GOT3 (cell line): ENCODE data around the gene ABHD11.
"Not testable (repeated sequence)": the region's sequence is repeated elsewhere in the genome, so short reads cannot be mapped to it uniquely, and the experiment has no call there.

Experiments
- DNase-seq: peaks from one replicate; lab custom pipeline; 2025; ENCODE audit warnings: mixed read lengths; lab: John Stamatoyannopoulos, UW

ABHD11 gene

DNA sequence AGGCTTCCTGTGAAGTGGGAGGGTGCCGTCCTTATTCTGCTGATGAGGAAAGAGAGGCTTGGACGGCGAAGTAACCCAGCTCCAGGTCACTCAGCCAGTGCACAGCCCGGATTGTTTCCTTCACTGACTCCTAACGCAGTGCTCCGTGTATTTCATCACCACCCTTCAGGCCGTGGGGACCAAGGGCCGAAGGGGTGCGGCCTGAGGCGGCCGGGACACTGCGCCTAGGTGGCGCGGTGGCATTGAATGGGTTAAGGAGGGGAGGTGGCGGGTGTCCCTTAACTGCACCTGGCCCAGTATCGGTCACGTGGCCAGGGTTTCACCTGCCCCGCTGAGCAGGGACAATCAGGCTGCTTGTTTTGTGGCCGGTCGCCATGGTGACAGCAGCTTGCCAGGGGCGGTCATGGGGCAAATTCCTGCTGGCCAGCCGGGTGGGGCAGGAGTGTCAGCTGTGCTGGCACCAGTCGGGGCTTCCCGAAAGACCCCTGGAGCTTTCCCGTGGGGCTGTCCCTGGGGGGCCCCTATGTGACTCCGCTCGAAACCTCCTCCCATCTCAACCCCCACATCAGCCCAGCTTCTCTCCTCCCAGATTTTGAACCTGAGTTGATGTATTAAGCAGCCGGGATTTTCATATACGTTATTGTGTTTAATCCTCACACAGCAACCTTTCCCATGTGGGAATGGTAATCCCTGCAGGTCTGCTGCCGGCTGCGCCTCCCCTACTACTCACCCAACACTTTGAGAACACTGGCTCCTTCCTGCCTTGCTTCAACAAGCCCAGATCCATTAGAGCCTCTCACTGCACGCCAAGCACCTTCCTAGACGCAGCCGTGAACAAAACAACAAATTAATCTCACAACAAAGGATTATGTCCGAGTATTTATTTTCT lies 4.4 kb upstream of the ABHD11 start:
- DNase-seq = no peak

GRCh38 chr7:73742338-73742752 lies 3.7 kb upstream of the ABHD11 start:
- no peak for DNase-seq

DNA sequence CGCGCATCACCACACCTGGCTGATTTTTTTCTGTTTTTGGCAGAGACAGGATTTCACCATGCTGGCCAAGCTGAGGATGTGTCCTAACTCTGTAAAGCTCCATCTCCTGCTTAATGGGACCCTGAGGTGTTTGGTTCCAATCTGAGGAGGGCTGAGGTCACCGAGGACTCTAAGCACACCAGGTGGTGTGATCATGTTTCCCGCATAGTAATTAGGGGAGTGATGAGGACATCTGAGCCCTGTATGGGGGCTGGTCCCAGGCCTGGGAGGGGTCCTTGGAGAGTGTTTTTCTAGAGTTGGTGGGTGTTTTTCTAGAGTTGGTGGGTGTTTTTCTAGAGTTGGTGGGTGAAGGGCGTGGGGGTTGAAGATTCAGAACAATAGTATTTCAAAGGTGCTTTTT lies 3.0 kb upstream of the ABHD11 start:
- DNase-seq = no peak

DNA sequence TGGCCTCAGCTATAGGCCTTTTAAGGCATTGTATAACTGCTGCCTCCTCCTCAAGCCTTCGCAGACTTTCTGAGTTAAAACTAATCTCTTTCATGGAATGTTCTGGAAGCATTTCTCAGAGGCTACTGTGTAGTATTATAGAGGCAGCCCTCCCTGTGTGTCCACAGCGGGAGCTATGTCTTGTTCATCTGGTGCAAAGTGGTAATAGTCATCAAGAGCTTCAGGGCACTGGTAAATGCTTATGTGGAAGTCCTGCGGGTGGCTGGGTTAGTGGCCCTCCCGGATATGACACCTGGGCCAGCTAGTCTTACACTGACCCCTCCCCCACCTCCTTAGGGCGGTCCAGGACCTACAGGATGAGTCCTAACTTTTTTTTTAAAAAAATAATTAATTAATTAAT lies 2.2 kb upstream of the ABHD11 start:
- DNase-seq = no peak

GRCh38 chr7:73740212-73740611 lies 1.6 kb upstream of the ABHD11 start:
- DNase-seq = no peak

GRCh38 chr7:73739387-73739767 lies 775 bp upstream of the ABHD11 start:
- DNase-seq = no peak

GRCh38 chr7:73738220-73738611 lies 386 bp downstream of the ABHD11 start:
- no peak for DNase-seq

DNA sequence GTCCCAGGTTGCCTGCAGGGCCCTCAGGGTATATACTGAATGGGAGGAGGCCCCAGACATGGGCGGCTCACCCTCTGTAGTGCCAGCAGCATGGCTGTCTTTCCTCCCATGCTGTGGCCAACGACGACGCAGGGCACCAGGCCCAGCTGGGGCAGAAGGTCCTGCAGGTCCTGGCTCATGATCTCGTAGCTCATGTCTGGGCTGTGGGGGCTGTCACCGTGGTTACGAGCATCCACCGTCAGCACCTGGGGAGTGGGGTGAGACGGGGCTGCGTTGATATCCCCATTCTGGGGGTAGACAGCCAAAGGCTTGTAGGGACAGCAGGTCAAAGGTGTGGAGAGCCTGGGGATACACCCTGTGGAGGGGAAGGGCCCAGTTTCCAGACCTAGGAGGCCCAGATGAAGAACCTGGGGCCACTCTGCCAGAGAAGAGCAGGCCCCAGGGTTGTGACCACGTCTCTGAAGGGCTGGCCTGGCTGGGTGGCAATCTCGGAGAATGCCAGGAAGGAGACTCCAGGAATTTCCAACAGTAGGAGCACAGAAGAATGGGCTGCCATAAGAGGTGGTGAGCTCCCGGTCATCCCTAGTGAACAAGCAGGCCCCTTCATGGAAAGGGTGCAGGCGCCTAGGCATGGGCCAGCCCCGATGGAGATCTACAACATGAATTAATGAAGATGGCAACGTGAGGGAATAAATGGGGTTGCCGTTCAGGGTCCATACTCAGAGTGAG lies 947 bp downstream of the ABHD11 start:
- no peak for DNase-seq

DNA sequence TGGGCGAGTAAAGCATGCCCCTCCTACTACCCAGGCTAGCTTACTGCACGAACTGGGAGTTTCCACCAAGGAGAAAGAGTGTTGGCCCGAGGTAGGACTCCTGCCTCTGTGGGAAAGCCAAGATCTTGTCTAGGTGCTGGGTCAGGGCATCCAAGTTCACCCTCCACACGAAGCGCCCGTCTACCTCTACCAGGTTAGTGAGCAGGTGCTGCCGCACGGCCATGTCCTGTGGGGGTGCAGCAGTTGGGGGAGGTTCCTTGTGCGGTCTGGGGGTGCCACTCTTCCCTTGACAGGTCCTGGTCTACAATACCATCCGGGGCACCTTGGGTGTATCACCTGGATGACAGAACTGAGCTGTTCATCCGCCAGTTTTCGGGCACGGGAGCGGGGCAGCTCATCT lies 1.7 kb downstream of the ABHD11 start:
- DNase-seq = no peak

GRCh38 chr7:73735528-73735905 lies 3.1 kb downstream of the ABHD11 start:
- DNase-seq = no peak

- peak; percentile 43 for DNase-seq
These were observed 3.7 kb downstream of the ABHD11 start for GRCh38 chr7:73734619-73735527.

- DNase-seq = no peak
These were observed 6.2 kb downstream of the ABHD11 start for GRCh38 chr7:73732397-73732796.

- DNase-seq = no peak
These were observed 8.1 kb downstream of the ABHD11 start for GRCh38 chr7:73730485-73730884.

GRCh38 chr7:73728551-73728950 lies 10.1 kb downstream of the ABHD11 start:
- DNase-seq = no peak

DNA sequence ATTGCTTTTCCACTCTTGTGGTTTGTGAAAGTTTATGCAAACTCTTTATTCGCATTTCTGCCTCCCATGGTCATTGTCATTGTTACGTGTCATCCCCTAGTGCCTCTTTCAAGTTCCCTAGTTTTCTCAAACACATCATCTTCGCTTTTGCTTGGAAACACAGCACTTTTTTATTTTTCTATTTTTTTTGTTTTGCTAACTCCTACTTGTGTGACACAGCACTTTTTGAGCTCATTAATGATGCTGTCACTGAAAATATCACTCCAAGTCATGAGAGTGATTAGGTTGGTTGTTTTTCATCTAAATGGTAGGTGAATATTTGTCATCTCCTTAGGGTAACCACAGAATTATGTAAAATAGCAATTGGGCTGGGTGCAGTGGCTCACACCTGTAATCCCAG lies 10.7 kb downstream of the ABHD11 start:
- no peak for DNase-seq

DNA sequence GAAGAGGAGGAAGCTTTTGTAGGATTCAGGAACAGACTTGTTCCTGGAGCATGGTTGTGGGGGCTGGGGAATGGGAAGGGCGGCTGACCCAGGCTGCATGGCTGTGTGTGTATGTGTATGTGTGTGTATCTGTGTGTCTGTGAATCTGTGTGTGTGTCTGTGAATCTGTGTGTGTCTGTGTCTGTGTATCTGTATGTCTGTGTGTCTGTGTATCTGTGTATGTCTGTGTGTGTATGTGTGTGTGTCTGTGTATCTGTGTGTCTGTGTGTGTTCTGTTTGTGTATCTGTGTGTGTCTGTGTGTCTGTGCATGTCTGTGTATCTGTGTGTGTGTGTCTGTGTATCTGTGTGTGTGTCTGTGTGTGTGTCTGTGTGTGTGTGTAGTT lies 12.5 kb downstream of the ABHD11 start:
- no peak for DNase-seq

DNA sequence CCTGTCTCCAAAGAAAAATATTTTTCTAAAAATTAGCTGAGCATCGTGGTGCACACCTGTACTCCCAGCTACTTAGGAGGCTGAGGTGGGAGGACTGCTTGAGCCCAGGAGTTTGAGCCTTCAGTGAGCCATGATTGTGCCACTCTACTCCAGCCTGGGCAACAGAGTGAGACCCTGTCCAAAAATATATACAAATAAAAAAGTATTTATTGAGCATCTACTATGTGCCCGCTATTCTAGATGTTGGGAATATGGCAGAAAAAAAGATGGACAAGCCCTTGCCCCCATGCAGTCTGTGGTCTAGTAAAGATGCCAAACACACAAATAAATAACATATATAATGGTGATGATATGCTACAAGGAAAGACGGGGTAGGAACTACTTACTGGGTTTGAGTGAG lies 14.8 kb downstream of the ABHD11 start:
- DNase-seq = no peak

DNA sequence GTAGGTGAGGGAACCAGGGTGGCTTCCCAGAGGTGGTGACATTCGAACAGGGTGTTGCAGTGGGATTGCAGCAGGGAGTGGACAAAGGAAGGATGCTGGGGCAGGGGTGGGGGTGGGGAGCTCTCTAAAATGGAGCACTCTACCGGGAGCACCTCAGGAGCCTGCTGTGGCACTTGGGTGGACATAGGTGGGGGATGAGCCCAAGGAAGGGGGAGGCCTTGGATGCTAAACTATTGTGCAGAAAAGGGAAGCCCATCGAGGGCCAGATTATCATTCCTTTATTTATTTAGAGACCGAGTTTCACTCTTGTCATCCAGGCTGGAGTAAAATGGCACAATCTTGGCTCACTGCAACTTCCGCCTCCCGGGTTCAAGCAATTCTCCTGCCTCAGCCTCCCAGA lies 15.8 kb downstream of the ABHD11 start:
- DNase-seq = no peak

- not testable (repeated sequence) for DNase-seq
These were observed 16.4 kb downstream of the ABHD11 start for GRCh38 chr7:73722182-73722581.

- DNase-seq = no peak
These were observed 17.2 kb downstream of the ABHD11 start for GRCh38 chr7:73721377-73721817.

- not testable (repeated sequence) for DNase-seq
These were observed 18.2 kb downstream of the ABHD11 start for GRCh38 chr7:73720443-73720842.

DNA sequence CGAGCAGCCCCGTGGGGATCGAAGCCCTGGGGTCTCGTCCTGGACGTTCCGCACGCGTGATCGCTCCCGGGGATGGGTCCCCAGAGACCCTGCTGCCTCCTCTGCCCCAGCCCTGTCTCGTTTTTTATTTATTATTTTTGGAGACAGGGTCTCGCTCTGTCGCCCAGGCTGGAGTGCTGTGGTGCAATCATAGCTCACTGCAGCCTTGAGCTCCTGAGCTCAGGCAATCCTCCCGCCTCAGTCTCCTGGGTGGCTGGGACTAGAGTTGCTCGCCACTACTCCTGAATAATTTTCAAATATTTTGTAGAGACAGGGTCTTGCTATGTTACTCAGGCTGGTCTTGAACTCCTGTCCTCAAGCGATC lies 18.8 kb downstream of the ABHD11 start:
- no peak for DNase-seq
